ENCODE results near the gene FAM24A.
"Not testable (repeated sequence)": the region's sequence is repeated elsewhere in the genome, so short reads cannot be mapped to it uniquely, and the experiment has no call there.

FAM24A gene

GRCh38 chr10:122910310-122910709 is at the start of gene FAM24A:
Gene FAM24A, plus strand, starts transcription at chr10:122910610. Its CDS starts 1,025 bp downstream, at chr10:122911635.
- H3K4me3 ChIP-seq (ENCODE audit: low read depth, low read length): no peak within 1 kb of the TSS
- DNase-seq (ENCODE audit: low read depth): no peak
- TF ChIP-seq CTCF (IDR thresholded peaks at IDR 0.05; ENCODE audit: control insufficient read depth, extremely low read depth, insufficient read depth): no peak

- no peak overlapping the region for H3K4me3 ChIP-seq (ENCODE audit: low read depth, low read length)
- no peak for DNase-seq (ENCODE audit: low read depth)
- no peak for TF ChIP-seq CTCF (IDR thresholded peaks at IDR 0.05; ENCODE audit: control insufficient read depth, extremely low read depth, insufficient read depth)
These were observed 48.7 kb upstream of the FAM24A start for GRCh38 chr10:122861711-122862161.

GRCh38 chr10:122863216-122864193 is 46.9 kb upstream of the FAM24A start:
- no peak overlapping the region for H3K4me3 ChIP-seq (ENCODE audit: low read depth, low read length)
- no peak for TF ChIP-seq CTCF (IDR thresholded peaks at IDR 0.05; ENCODE audit: control insufficient read depth, extremely low read depth, insufficient read depth)
- DNase-seq (ENCODE audit: low read depth): no peak

- TF ChIP-seq CTCF (IDR thresholded peaks at IDR 0.05; ENCODE audit: control insufficient read depth, extremely low read depth, insufficient read depth): no peak
- DNase-seq (ENCODE audit: low read depth): no peak
- no peak overlapping the region for H3K4me3 ChIP-seq (ENCODE audit: low read depth, low read length)
These were observed 46.2 kb upstream of the FAM24A start for GRCh38 chr10:122864194-122864592.

GRCh38 chr10:122864901-122865300 is 45.5 kb upstream of the FAM24A start:
- peak; percentile 80 for DNase-seq (ENCODE audit: low read depth)
- 0 out of 2 replicates have a peak overlapping the region, but pooled peaks have one; percentile 28 for H3K4me3 ChIP-seq (ENCODE audit: low read depth, low read length)
- no peak for TF ChIP-seq CTCF (IDR thresholded peaks at IDR 0.05; ENCODE audit: control insufficient read depth, extremely low read depth, insufficient read depth)

GRCh38 chr10:122866757-122867482 is 43.5 kb upstream of the FAM24A start:
- DNase-seq (ENCODE audit: low read depth); H3K4me3 ChIP-seq (ENCODE audit: low read depth, low read length): not testable (repeated sequence)

GRCh38 chr10:122868768-122869167 is 41.6 kb upstream of the FAM24A start:
- not testable (repeated sequence) for DNase-seq (ENCODE audit: low read depth); H3K4me3 ChIP-seq (ENCODE audit: low read depth, low read length)

GRCh38 chr10:122871947-122872346 is 38.5 kb upstream of the FAM24A start:
- not testable (repeated sequence) for DNase-seq (ENCODE audit: low read depth); H3K4me3 ChIP-seq (ENCODE audit: low read depth, low read length)
